Activated CD4-positive, alpha-beta T cell treated with anti-CD3 and anti-CD28 coated beads, Interleukin-2, Interleukin-6, amounts not matched to agents 100 ng/mL and 50 ng/mL, durations not matched to agents 16 hours and 8 hours (primary cell): ENCODE measurements around the gene PPM1E.
"Not testable (repeated sequence)": the region's sequence is repeated elsewhere in the genome, so short reads cannot be mapped to it uniquely, and the experiment has no call there.

Experiments used
- DNase-seq: peaks from one replicate; pipeline ENCODE4 v3.0.0-alpha.2; 2020

Gene PPM1E

GRCh38 chr17:58783380-58783779 is 27.7 kb downstream of the PPM1E start:
- DNase-seq, result no peak

DNA sequence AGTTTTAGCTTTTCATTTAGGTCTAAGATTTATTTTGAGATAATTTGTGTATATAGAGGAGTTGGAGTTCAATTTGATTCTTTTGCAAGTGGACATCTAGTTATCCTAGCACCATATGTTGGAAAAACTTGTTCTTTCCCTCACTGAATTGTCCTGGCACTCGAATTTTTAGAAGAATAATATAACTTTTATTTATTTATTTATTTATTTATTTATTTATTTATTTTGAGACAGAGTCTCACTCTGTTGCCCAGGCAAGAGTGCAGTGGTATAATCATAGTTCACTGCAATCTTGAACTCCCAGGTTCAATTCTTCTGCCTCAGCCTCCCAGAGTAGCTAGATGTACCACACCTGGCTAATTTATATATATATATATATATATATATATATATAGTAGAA is 29.4 kb downstream of the PPM1E start:
- DNase-seq, result no peak

GRCh38 chr17:58786586-58787295 is 31.1 kb downstream of the PPM1E start:
- no peak for DNase-seq

- no peak for DNase-seq
Measured at GRCh38 chr17:58788199-58788598, 32.5 kb downstream of the PPM1E start.

- DNase-seq, result peak; percentile 13
Measured at GRCh38 chr17:58789160-58789559, 33.5 kb downstream of the PPM1E start.

DNA sequence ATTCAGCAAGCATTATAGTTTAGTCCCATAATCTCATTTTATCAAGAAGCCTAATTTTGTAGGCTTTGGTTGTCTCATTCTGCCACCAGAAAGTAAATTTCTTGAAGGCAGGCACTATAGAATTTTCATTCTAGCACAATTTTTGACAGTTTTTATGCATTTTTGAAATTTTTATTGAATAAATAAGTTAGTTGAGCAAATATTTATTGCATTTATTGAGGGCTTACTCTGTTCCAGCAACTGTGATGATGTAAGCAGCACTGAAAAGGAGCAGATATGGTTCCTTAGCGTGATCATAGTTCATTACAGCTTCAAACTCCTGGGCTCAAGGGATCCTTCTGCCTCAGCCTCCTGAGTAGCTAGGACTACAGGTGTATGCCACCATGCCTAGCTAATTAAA is 34.2 kb downstream of the PPM1E start:
- no peak for DNase-seq

DNA sequence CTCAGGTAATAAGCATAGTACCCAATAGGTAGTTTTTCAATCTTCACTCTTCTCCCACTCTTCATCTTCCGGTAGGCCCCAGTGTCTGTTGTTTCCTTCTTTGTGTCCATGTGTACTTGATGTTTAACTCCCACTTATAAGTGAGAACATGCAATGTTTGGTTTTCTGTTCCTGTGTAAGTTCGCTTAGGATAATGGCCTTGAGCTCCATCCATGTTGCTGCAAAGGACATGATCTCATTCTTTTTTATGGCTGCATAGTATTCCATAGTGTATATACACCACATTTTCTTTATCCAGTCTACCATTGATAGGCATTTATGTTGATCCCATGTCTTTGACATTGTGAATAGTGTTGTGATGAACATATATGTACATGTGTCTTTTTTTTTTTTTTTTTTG is 38.9 kb downstream of the PPM1E start:
- DNase-seq, result not testable (repeated sequence)

- no peak for DNase-seq
Measured at GRCh38 chr17:58802188-58802587, 46.5 kb downstream of the PPM1E start.

- DNase-seq, result no peak
Measured at GRCh38 chr17:58806046-58806445, 50.4 kb downstream of the PPM1E start.

- DNase-seq, result no peak
Measured at GRCh38 chr17:58808609-58809563, 53.2 kb downstream of the PPM1E start.

GRCh38 chr17:58809564-58809936 is 53.9 kb downstream of the PPM1E start:
- DNase-seq, result no peak

- DNase-seq, result no peak
Measured at GRCh38 chr17:58811290-58811689, 55.6 kb downstream of the PPM1E start.

DNA sequence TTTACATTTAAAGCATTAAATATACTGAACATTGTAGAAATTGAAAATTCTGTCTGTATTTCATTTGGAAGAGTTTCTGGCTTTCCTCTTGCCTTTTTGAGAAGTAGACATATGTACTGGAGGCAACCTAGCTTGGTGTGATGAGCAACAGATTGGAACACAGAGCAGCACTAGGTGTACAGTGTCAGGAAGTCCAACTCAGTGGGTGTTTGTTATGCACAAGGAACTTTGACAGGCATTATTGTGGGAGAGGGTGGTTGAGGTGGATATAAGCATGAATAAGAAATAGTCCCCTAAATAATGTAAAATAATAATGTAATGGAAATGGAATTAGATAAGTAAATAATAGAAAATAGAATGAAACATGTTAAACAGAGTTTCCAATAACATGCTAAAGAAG is 58.1 kb downstream of the PPM1E start:
- DNase-seq, result no peak

GRCh38 chr17:58818654-58819053 is 63.0 kb downstream of the PPM1E start:
- DNase-seq, result no peak

DNA sequence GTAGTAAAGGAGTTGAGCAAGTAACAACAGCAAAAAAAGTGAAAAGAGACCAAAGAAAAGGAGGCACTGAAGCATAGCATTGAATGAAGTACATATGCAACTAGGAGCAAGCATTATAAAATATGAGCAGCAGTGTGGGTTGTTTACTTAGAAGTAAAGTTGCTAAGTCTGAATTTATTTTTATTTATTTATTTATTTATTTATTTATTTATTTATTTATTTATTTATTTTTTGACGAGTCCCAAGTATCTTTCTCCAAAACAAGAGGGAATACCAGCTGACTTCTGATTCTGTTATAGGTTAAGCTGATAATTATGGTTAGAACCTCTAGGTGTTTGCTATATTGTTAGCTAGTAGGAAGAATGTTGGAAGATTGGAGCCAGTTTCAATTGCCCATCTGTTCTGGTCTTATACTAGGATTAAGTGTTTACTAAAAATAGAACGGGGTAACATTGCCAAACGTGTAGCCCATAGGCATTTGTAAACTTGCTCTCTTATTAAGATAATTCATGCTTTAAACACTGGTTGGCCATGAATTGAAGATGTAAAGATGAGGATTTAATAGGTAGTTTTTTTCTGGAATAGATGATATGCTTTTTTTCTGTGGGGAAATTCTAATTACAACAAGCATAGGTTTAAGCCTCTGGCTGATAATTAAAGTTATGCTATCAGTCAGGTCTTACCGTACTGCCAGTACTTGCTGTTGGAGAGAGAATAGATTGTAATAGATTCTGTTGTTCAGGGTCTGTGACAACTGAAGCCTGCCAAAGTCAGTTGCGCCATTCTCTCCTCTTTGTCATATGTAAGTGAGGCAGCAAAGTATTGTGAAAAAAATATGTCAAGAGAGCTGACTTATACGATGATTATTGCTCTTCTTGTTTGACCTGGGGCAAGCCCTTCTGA is 66.7 kb downstream of the PPM1E start:
- DNase-seq, result no peak

GRCh38 chr17:58823051-58823525 is 67.4 kb downstream of the PPM1E start:
- DNase-seq, result no peak

GRCh38 chr17:58829172-58829637 is 73.6 kb downstream of the PPM1E start:
- no peak for DNase-seq

DNA sequence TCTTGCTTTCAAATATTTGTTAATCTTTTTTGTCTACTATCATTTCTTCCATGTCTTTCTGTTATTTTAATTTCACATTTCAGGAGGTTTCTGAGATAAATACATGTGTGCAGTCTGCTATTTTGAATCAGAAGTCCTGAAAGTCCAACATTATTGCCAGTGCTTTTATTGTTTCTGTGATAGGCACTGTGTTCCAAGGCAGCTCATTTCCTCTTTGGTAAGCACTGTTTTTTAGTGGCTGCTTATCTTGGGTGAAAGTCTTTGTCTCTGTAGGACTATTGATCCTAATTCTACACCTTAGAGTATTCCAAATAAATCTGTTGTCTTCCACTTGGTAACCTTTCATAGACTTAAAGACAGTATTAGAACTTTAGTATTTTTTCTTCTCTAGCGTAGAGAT is 76.1 kb downstream of the PPM1E start:
- DNase-seq, result no peak

GRCh38 chr17:58832514-58832913 is 76.9 kb downstream of the PPM1E start:
- DNase-seq, result no peak

GRCh38 chr17:58837699-58838098 is 82.0 kb downstream of the PPM1E start:
- DNase-seq, result no peak

DNA sequence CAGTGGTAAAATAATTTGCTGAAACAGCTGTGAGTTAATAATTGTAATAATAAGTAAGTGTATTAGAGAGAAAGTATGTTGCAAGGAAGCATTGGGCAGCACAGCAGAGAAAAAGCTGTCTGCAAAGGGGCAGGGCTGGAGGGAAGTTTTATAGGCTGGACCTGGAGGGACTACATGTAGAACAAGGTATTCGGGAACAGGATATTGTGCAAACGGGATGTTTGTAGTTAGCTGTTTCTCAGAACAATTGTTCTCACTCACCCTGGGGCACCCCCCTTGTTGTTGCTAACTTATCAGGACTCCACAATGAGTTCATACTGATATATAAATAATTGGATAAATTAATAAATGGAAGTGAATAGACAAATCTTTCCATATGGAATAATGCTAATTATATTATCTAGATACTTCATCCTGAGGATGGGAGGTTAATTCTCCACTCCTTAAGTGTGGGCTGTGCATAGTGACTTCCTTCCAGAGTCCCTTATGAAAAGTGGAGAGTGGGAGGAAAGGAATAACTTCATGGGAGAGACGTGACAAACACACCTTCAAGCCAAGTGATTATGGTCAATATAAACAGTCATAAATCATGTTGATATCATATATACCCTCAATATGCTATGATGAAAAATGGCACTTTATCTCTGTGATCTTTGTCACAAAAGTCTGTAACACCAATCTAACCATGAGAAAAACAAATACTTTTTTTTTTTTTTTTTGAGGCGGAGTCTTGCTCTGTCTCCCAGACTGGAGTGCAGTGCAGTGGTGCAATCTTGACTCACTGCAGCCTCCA is 85.4 kb downstream of the PPM1E start:
- no peak for DNase-seq

GRCh38 chr17:58846413-58846812 is 90.8 kb downstream of the PPM1E start:
- DNase-seq, result not testable (repeated sequence)
